ENCODE results near the gene SEMA3G.

SEMA3G gene

DNA sequence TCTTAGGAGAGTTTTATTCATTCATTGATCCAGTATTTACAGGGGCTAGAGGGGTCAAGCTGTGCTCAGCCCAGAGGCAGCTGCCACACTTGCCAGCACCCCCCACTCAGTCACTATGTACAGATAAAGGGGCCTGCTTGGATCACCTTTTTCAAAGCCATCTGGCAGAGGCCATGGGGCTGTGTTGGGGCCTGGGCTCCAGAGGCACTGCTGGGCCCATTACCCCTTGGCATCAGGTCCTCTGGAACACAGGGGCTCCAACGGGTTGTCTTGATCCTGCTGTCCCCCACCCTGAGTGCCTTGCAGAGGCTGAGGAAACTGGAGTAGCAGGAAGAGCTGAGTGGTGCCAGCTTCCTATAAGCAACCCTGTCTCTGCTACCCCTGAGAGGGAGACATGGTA lies 43.9 kb downstream of the SEMA3G start:
- Histone ChIP-seq H3K36me3 (ENCODE audit: control insufficient read depth, insufficient read depth, low read length) (peaks cover 42% of the 10 kb centered on the region), H3K27me3 (replicated peaks; ENCODE audit: control insufficient read depth, insufficient read depth, low read length) (no peaks in the 10 kb centered on the region), H3K4me3 (replicated peaks; ENCODE audit: low read depth, low read length) (no peak overlapping the region)
- DNase-seq (ENCODE audit: extremely low read depth, insufficient read length) = no peak
- TF ChIP-seq, protein P1, sequence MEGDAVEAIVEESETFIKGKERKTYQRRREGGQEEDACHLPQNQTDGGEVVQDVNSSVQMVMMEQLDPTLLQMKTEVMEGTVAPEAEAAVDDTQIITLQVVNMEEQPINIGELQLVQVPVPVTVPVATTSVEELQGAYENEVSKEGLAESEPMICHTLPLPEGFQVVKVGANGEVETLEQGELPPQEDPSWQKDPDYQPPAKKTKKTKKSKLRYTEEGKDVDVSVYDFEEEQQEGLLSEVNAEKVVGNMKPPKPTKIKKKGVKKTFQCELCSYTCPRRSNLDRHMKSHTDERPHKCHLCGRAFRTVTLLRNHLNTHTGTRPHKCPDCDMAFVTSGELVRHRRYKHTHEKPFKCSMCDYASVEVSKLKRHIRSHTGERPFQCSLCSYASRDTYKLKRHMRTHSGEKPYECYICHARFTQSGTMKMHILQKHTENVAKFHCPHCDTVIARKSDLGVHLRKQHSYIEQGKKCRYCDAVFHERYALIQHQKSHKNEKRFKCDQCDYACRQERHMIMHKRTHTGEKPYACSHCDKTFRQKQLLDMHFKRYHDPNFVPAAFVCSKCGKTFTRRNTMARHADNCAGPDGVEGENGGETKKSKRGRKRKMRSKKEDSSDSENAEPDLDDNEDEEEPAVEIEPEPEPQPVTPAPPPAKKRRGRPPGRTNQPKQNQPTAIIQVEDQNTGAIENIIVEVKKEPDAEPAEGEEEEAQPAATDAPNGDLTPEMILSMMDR (IDR thresholded peaks at IDR 0.05; ENCODE audit: insufficient read depth, low read length, poor library complexity, severe bottlenecking) = no peak

DNA sequence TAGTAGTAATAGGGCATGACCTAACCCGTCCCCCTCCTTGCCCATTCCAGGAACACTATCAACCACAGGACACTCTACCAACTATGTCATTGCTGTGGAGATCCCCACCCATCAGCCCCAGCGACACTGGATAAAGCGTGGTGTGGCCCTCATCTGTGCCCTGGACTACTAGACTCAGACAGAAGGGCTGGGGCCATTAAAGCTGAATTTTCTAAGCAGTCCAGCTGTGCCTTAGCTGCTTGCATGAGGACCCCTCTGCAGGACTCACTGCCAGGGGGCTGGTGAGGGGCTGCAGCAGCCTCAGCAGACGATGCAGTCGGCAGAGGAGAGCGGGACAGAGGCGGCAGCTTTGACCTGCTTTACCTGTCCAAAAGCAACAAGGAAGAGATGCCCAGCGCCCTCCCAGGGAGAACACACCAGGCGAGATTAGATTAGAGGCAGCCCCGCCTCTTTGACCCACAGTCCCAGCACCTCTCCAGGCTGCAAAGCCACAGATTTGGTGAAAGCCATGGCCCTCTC lies 44.6 kb downstream of the SEMA3G start:
- no peak for DNase-seq (ENCODE audit: extremely low read depth, insufficient read length)
- TF ChIP-seq, protein P1 (IDR thresholded peaks at IDR 0.05; ENCODE audit: insufficient read depth, low read length, poor library complexity, severe bottlenecking) = no peak
- Histone ChIP-seq H3K36me3 (ENCODE audit: control insufficient read depth, insufficient read depth, low read length) (peaks cover 38% of the 10 kb centered on the region), H3K27me3 (replicated peaks; ENCODE audit: control insufficient read depth, insufficient read depth, low read length) (no peaks in the 10 kb centered on the region), H3K4me3 (replicated peaks; ENCODE audit: low read depth, low read length) (no peak overlapping the region)

DNA sequence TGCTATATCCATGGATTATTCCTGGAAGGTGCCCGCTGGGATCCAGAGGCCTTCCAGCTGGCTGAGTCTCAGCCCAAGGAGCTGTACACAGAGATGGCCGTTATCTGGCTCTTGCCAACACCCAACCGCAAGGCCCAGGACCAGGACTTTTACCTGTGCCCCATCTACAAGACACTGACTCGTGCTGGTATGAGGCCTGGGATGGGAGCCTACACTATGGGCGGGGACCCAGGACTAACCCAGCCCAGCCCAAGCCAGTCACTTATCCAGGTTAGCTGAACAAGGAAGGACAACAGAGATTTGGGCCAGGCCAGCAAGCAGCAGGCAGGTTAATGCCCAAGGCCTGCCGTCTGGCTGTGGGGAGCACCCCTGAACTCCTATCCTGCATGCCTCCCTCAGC lies 45.3 kb downstream of the SEMA3G start:
- TF ChIP-seq, protein P1 (IDR thresholded peaks at IDR 0.05; ENCODE audit: insufficient read depth, low read length, poor library complexity, severe bottlenecking) = no peak
- no peak overlapping the region for H3K4me3 ChIP-seq (replicated peaks; ENCODE audit: low read depth, low read length)
- peaks cover 35% of the 10 kb centered on the region for H3K36me3 ChIP-seq (ENCODE audit: control insufficient read depth, insufficient read depth, low read length)
- no peak for DNase-seq (ENCODE audit: extremely low read depth, insufficient read length)
- H3K27me3 ChIP-seq (replicated peaks; ENCODE audit: control insufficient read depth, insufficient read depth, low read length) = no peaks in the 10 kb centered on the region

DNA sequence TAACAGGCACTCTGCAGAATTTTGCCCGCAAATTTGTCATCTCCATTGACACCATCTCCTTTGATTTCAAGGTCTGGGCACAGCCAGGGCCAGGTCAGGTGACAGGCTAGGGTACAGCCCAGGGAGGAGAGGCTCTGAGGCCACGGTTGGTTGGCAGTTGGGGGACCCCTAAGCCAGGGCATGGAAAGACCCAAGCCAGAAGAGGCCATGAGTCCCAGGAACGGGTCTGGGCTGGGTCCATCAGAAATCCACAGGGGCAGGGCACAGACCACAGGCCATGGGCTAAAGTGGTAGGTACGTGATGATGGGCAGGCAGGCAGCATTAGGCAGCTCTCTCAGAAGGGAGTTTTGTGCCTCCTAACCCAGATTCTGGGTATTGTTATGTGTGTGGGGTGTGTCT lies 45.8 kb downstream of the SEMA3G start:
- H3K36me3 ChIP-seq (ENCODE audit: control insufficient read depth, insufficient read depth, low read length) = peaks cover 30% of the 10 kb centered on the region
- H3K4me3 ChIP-seq (replicated peaks; ENCODE audit: low read depth, low read length) = no peak overlapping the region
- H3K27me3 ChIP-seq (replicated peaks; ENCODE audit: control insufficient read depth, insufficient read depth, low read length) = no peaks in the 10 kb centered on the region
- TF ChIP-seq, protein P1 (IDR thresholded peaks at IDR 0.05; ENCODE audit: insufficient read depth, low read length, poor library complexity, severe bottlenecking) = no peak
- DNase-seq (ENCODE audit: extremely low read depth, insufficient read length) = no peak

DNA sequence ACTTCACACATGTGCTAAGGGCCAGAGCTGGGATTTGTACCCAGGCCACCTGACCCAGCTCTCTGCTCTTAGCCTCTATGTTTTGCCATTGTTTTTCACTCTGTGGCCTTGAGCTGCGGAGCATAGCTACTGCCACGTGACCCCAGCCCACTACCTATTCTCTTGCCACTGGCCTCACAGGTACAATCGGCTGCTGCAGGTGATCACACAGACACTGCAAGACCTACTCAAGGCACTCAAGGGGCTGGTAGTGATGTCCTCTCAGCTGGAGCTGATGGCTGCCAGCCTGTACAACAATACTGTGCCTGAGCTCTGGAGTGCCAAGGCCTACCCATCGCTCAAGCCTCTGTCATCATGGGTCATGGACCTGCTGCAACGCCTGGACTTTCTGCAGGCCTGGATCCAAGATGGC lies 46.2 kb downstream of the SEMA3G start:
- Histone ChIP-seq H3K4me3 (replicated peaks; ENCODE audit: low read depth, low read length) (no peak overlapping the region), H3K36me3 (ENCODE audit: control insufficient read depth, insufficient read depth, low read length) (peaks cover 27% of the 10 kb centered on the region), H3K27me3 (replicated peaks; ENCODE audit: control insufficient read depth, insufficient read depth, low read length) (no peaks in the 10 kb centered on the region)
- TF ChIP-seq, protein P1 (IDR thresholded peaks at IDR 0.05; ENCODE audit: insufficient read depth, low read length, poor library complexity, severe bottlenecking) = no peak
- no peak for DNase-seq (ENCODE audit: extremely low read depth, insufficient read length)

Measured in GM06990 (cell line).